Measurements from ENCODE around the gene MAP2K7.

MAP2K7 gene

DNA sequence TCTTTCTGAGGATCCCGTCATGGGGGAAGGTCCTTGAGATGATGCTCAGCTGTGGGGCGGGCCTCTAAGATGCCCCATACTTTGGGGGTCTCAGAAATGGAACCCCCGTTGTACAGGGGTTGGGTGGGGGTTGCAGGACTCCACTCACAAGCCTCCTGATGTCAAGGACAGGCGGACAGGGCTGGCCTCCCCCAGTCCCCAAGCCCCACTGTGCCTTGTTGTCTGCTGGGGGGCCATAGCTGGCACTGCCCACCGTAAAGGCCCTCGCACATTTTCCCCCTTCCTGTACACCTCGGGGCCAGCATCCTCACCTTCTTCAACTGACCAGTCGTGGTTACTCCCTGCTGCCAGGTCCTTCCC is 19.1 kb downstream of the MAP2K7 start:
- peaks cover 12% of the 10 kb centered on the region for H3K27me3 ChIP-seq (ENCODE audit: control insufficient read depth, insufficient read depth, low read length)
- H3K27ac ChIP-seq (ENCODE audit: low read depth, low read length) = no peak overlapping the region
- no peaks in the 10 kb centered on the region for H3K9me3 ChIP-seq (ENCODE audit: control insufficient read depth, insufficient read depth, low read length)
- H3K4me3 ChIP-seq (ENCODE audit: low read depth, low read length) = no peak overlapping the region
- H3K9ac ChIP-seq (ENCODE audit: low read depth, low read length) = no peak overlapping the region
- 0 out of 2 replicates have a peak, but pooled peaks cover 8% of the 10 kb centered on the region for H3K4me1 ChIP-seq (ENCODE audit: control insufficient read depth, insufficient read depth, low read length)
- H3K36me3 ChIP-seq (ENCODE audit: control insufficient read depth, insufficient read depth, low read length) = peaks cover 11% of the 10 kb centered on the region; the same call in 1 of the 2 replicates

DNA sequence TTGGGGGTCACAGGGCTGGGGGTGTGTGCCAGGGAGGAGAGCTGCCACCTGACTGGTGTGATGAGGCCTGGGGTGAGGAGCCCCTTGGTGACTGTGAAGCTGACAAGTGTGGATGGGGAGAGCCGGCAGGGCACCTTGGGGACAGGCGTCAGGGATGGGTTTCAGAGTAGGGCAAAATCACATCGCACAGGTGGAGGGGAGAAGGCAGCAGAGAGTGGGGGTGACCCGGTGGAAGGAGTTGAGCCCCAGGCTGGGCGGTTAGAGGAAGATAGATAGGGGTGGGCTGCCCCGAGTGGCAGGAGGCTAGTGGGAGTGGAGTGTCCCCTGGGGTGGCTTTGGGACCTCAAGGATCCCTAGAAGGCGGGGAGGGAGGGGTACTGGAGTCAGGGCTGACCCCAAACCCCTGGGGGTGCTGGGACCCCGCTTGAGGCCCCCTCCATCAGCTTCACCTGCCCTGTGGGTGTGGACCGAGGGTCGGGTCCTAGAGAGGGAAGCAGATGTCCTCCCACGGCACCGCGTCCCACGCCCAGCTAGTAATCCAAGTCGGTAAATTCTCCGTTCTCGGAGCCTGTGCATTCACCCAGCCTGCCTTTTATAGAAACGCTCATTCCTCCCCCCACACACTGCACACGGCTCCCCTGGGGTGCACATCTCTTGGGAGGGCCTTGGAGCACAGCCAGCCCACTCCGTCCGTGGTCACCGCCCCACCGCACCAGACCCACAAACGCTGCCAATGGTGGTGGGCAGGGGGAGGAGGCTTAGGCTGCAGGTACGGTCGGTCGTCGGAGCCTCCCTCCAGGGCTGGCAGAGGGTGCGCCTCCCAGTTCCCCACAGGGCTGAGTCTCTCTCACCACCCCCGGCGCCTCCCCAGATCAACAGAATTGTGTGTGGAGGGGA is 19.9 kb downstream of the MAP2K7 start:
- Histone ChIP-seq H3K9me3 (ENCODE audit: control insufficient read depth, insufficient read depth, low read length) (no peaks in the 10 kb centered on the region), H3K4me3 (ENCODE audit: low read depth, low read length) (no peak overlapping the region), H3K36me3 (ENCODE audit: control insufficient read depth, insufficient read depth, low read length) (peaks cover 11% of the 10 kb centered on the region; the same call in 1 of the 2 replicates), H3K9ac (ENCODE audit: low read depth, low read length) (no peak overlapping the region), H3K27ac (ENCODE audit: low read depth, low read length) (no peak overlapping the region), H3K4me1 (ENCODE audit: control insufficient read depth, insufficient read depth, low read length) (0 out of 2 replicates have a peak, but pooled peaks cover 8% of the 10 kb centered on the region), H3K27me3 (ENCODE audit: control insufficient read depth, insufficient read depth, low read length) (peaks cover 5% of the 10 kb centered on the region)

GRCh38 chr19:7924241-7924640 is 20.6 kb downstream of the MAP2K7 start:
- H3K9me3 ChIP-seq (ENCODE audit: control insufficient read depth, insufficient read depth, low read length) = no peaks in the 10 kb centered on the region
- no peak overlapping the region for H3K27ac ChIP-seq (ENCODE audit: low read depth, low read length)
- peaks cover 8% of the 10 kb centered on the region; the same call in 1 of the 2 replicates for H3K4me1 ChIP-seq (ENCODE audit: control insufficient read depth, insufficient read depth, low read length)
- no peak overlapping the region for H3K9ac ChIP-seq (ENCODE audit: low read depth, low read length)
- H3K27me3 ChIP-seq (ENCODE audit: control insufficient read depth, insufficient read depth, low read length) = no peaks in the 10 kb centered on the region
- peaks cover 13% of the 10 kb centered on the region; the same call in 1 of the 2 replicates for H3K36me3 ChIP-seq (ENCODE audit: control insufficient read depth, insufficient read depth, low read length)
- H3K4me3 ChIP-seq (ENCODE audit: low read depth, low read length) = no peak overlapping the region

GRCh38 chr19:7924651-7925170 is 21.0 kb downstream of the MAP2K7 start:
- no peak overlapping the region for H3K27ac ChIP-seq (ENCODE audit: low read depth, low read length)
- H3K9me3 ChIP-seq (ENCODE audit: control insufficient read depth, insufficient read depth, low read length) = no peaks in the 10 kb centered on the region
- peaks cover 13% of the 10 kb centered on the region; the same call in 1 of the 2 replicates for H3K36me3 ChIP-seq (ENCODE audit: control insufficient read depth, insufficient read depth, low read length)
- H3K9ac ChIP-seq (ENCODE audit: low read depth, low read length) = no peak overlapping the region
- H3K4me1 ChIP-seq (ENCODE audit: control insufficient read depth, insufficient read depth, low read length) = peaks cover 5% of the 10 kb centered on the region; the same call in 1 of the 2 replicates
- H3K4me3 ChIP-seq (ENCODE audit: low read depth, low read length) = peak overlapping the region; percentile 58; the same call in 1 of the 2 replicates
- H3K27me3 ChIP-seq (ENCODE audit: control insufficient read depth, insufficient read depth, low read length) = no peaks in the 10 kb centered on the region

- Histone ChIP-seq H3K4me3 (ENCODE audit: low read depth, low read length) (peak overlapping the region; percentile 58; the same call in 1 of the 2 replicates), H3K9ac (ENCODE audit: low read depth, low read length) (no peak overlapping the region), H3K4me1 (ENCODE audit: control insufficient read depth, insufficient read depth, low read length) (peaks cover 3% of the 10 kb centered on the region; the same call in 1 of the 2 replicates)
Measured at GRCh38 chr19:7925171-7925851, 21.6 kb downstream of the MAP2K7 start.

DNA sequence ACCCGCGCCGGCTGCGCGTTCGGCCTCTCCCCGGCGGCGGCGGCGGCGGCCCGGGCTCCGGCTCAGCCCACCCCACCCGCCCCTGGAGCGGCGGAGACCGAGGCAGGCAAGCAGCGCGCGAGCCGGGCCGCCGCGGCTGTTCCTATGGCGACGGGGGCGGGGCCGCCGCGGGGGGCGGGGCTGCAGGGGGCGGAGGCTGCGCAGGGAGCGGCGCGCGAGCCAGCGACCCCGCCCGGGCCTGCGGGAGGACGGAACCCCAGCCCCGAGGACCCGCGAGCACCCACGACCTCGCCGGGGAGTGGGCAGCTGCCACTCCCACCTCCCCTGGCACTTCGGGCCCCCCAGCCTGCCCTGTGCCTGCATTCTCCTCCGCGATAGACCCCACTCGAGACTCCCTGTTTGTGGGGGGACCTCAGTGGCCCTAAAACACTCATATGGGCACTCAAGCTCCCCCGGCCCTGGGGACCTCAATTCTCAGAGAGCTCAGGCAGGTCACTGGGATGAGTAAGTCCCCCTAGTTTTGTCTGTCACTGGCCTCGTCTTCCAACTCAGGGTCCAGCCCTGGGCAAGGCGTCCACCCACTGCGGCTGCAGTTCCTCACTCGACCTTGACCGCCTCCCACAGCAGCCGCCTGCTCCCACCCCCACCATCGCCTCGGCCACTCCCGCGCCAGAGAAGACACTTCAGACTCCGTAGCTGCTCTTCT is 22.5 kb downstream of the MAP2K7 start, which contains the start of gene CTXN1:
CTXN1 (minus strand) TSS at position 115 of the 706 bp plus-strand sequence. CDS start 597 bp downstream, outside the sequence.
- Histone ChIP-seq H3K27me3 (ENCODE audit: control insufficient read depth, insufficient read depth, low read length) (no peaks in the 10 kb centered on the region), H3K36me3 (ENCODE audit: control insufficient read depth, insufficient read depth, low read length) (peaks cover 26% of the 10 kb centered on the region), H3K27ac (ENCODE audit: low read depth, low read length) (peak within 1 kb of the TSS; percentile 68), H3K9me3 (ENCODE audit: control insufficient read depth, insufficient read depth, low read length) (no peaks in the 10 kb centered on the region), H3K9ac (ENCODE audit: low read depth, low read length) (no peak within 1 kb of the TSS), H3K4me1 (ENCODE audit: control insufficient read depth, insufficient read depth, low read length) (peaks cover 3% of the 10 kb centered on the region; the same call in 1 of the 2 replicates), H3K4me3 (ENCODE audit: low read depth, low read length) (peak within 1 kb of the TSS; percentile 58)

More at GRCh38 chr19:7925171-7925851, 21.6 kb downstream of the MAP2K7 start:
- Histone ChIP-seq H3K27ac (ENCODE audit: low read depth, low read length) (peak overlapping the region; percentile 68), H3K27me3 (ENCODE audit: control insufficient read depth, insufficient read depth, low read length) (no peaks in the 10 kb centered on the region), H3K36me3 (ENCODE audit: control insufficient read depth, insufficient read depth, low read length) (peaks cover 17% of the 10 kb centered on the region), H3K9me3 (ENCODE audit: control insufficient read depth, insufficient read depth, low read length) (no peaks in the 10 kb centered on the region)

DNA sequence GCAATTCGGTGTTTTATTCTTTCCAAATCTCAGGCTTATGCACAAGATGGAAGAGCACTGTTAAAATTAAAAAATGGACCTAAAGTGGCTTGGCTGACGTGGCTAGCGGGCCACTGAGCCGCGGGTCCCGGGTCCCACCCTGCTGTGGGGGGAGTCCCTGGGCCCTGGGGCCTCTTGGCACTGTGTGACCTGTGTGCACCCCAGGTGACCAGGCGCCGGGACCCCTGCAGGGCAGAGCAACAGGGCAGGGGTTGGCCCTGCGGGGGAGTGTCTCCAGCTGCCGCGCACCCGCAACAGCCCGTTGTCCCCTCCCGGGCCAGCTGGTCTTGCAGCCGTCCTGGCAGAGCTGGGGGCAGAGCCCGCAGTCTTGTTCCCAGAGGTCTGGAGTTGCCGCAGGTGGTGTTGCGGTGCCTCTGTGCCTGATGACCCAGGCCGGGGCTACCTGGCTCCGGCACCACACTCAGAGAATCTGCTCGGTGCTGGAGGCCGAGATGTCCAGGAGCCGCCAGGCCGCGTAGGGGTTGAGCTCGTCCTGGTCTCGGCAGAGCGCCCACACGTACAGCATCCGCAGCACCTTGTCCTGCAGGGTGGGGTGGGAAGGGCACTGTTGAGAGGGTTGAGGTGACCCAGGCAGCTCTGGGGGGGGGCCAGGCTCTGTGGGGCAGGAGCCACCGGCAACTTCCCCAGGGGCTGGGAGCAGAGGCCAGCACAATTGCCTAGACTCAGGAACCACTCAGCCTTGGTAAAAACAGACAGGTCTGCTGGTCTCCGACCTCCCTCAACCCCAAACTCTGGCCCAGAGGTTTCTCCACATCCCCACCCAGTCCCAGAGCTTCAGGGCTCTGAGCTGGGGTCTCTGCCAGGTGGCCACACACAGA is 23.3 kb downstream of the MAP2K7 start:
- Histone ChIP-seq H3K4me3 (ENCODE audit: low read depth, low read length) (no peak overlapping the region), H3K9ac (ENCODE audit: low read depth, low read length) (no peak overlapping the region), H3K27ac (ENCODE audit: low read depth, low read length) (peak overlapping the region; percentile 18), H3K36me3 (ENCODE audit: control insufficient read depth, insufficient read depth, low read length) (peaks cover 33% of the 10 kb centered on the region), H3K9me3 (ENCODE audit: control insufficient read depth, insufficient read depth, low read length) (no peaks in the 10 kb centered on the region), H3K27me3 (ENCODE audit: control insufficient read depth, insufficient read depth, low read length) (no peaks in the 10 kb centered on the region), H3K4me1 (ENCODE audit: control insufficient read depth, insufficient read depth, low read length) (peaks cover 3% of the 10 kb centered on the region; the same call in 1 of the 2 replicates)

- no peaks in the 10 kb centered on the region for H3K9me3 ChIP-seq (ENCODE audit: control insufficient read depth, insufficient read depth, low read length)
- H3K4me1 ChIP-seq (ENCODE audit: control insufficient read depth, insufficient read depth, low read length) = peaks cover 3% of the 10 kb centered on the region; the same call in 1 of the 2 replicates
- H3K4me3 ChIP-seq (ENCODE audit: low read depth, low read length) = no peak overlapping the region
- H3K27ac ChIP-seq (ENCODE audit: low read depth, low read length) = no peak overlapping the region
- H3K36me3 ChIP-seq (ENCODE audit: control insufficient read depth, insufficient read depth, low read length) = peaks cover 33% of the 10 kb centered on the region
- no peaks in the 10 kb centered on the region for H3K27me3 ChIP-seq (ENCODE audit: control insufficient read depth, insufficient read depth, low read length)
- H3K9ac ChIP-seq (ENCODE audit: low read depth, low read length) = no peak overlapping the region
Measured at GRCh38 chr19:7927605-7928333, 24.1 kb downstream of the MAP2K7 start.

DNA sequence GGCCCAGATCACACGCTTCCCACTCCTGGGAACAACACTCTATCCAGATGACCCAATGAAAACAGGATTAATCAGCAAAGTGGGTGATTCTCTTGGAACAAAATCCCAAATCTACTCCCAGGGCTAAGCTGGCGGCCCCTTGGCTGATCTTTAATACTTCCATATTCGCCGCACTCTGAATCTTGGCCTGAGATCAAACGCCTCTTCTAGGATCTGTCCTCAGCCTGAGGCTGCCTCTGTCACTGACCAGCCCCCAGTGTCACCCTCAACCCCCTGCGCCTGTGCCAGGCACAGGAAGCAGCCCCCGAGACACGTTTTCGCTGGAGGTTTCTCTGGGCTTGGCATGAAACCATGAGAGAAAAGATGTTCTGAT is 24.6 kb downstream of the MAP2K7 start:
- peaks cover 3% of the 10 kb centered on the region; the same call in 1 of the 2 replicates for H3K4me1 ChIP-seq (ENCODE audit: control insufficient read depth, insufficient read depth, low read length)
- no peak overlapping the region for H3K9ac ChIP-seq (ENCODE audit: low read depth, low read length)
- peaks cover 36% of the 10 kb centered on the region for H3K36me3 ChIP-seq (ENCODE audit: control insufficient read depth, insufficient read depth, low read length)
- no peak overlapping the region for H3K4me3 ChIP-seq (ENCODE audit: low read depth, low read length)
- H3K27ac ChIP-seq (ENCODE audit: low read depth, low read length) = peak overlapping the region; percentile 73
- H3K27me3 ChIP-seq (ENCODE audit: control insufficient read depth, insufficient read depth, low read length) = no peaks in the 10 kb centered on the region
- H3K9me3 ChIP-seq (ENCODE audit: control insufficient read depth, insufficient read depth, low read length) = no peaks in the 10 kb centered on the region
